ENCODE data around the gene TAMM41.
"Not testable (repeated sequence)": the region's sequence is repeated elsewhere in the genome, so short reads cannot be mapped to it uniquely, and the experiment has no call there.

Gene TAMM41, protein sequence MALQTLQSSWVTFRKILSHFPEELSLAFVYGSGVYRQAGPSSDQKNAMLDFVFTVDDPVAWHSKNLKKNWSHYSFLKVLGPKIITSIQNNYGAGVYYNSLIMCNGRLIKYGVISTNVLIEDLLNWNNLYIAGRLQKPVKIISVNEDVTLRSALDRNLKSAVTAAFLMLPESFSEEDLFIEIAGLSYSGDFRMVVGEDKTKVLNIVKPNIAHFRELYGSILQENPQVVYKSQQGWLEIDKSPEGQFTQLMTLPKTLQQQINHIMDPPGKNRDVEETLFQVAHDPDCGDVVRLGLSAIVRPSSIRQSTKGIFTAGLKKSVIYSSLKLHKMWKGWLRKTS

DNA sequence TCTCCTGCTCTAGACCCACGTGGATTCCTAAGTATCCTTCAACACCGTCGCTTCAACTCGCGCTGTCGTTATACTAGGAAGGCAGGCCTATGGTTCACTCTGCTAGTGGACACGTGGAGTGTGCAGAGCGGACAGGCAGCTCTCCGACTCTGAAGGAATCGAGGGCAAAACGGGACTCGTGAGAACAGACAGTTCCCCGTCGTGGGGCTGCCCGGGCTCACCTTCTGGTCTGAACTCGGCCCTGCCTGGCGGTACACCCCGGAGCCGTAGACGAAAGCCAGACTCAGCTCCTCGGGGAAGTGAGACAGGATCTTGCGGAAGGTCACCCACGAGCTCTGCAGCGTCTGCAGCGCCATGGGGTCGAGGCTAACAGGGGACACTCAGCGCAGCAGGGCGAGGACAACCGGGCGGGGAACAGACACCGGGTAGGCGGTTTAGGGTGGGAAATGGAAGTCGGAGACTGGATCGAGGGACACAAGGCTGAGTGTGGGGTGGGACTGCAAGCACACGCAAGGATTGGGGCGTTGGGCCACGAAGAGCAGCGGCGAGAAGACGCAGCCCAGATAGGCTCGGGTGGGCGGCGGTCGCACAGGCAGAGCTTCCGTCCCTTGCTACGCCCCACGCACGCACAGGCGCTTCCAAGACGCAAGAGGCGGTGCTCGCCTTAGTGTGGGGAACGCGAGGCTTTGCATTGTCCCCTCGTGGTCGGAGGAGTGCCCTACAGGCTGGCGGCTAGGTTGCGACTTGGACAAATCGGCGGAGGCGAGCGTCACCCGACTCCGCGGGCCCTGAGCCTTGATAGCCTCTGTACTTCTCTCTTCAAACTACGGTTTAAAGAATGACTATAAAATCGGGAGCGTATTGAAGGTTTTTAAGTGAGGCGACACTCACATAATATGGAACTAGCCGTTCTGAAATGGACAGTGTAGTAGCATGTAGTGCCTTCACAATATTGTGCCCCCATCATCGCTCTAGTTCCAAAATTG, at the start of gene TAMM41:
Gene TAMM41, minus strand, starts transcription at position 605 of the 986 bp plus-strand sequence. Its CDS starts 249 bp downstream, at position 356.
- DNase-seq = peak; percentile 87

DNA sequence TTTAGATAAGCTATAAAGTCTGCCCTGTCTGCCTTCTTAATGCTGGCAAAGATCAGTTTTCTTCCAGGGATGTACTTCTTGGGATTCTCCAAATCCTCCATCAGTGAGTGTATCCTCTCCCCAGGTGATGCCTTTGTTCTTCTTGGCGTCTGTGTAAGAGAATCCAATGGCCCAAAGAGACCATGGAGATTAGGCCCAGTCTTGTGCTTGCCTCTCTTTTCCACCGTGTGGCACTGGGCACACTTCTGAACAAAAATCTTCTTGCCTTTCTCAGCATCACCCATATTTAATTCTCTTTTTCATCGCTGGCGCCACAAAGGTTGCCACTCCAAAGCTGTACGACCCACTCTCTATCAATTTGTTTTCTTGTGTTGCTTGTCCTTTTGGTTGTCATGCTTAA, 32.2 kb upstream of the TAMM41 start:
- no peak for DNase-seq

DNA sequence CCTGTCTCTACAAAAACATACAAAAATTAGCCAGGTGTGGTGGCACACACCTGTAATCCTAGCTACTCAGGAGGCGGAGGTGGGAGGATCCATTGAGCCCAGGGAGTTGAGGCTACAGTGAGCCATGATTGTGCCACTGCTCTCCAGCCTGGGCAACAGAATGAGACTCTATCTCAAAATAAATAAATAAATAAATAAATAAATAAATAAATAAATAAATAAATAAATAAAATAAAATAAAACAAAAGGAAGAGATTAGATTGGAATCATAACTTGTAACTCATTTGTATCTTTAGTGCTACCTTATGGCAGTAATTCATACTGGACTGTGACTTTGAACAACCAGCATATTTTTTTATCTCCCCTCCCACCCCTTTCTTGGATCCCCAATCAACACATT, 28.0 kb upstream of the TAMM41 start:
- not testable (repeated sequence) for DNase-seq

DNA sequence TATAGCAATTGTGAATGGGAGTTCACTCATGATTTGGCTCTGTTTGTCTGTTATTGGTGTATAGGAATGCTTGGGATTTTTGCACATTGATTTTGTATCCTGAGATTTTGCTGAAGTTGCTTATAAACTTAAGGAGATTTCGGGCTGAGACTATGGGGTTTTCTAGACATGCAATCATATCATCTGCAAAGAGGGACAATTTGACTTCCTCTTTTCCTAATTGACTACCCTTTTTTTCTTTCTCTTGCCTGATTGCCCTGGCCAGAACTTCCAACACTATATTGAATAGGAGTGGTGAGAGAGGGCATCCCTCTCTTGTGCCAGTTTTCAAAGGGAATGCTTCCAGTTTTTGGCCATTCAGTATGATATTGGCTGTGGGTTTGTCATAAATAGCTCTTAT, 17.1 kb upstream of the TAMM41 start:
- DNase-seq = not testable (repeated sequence)

DNA sequence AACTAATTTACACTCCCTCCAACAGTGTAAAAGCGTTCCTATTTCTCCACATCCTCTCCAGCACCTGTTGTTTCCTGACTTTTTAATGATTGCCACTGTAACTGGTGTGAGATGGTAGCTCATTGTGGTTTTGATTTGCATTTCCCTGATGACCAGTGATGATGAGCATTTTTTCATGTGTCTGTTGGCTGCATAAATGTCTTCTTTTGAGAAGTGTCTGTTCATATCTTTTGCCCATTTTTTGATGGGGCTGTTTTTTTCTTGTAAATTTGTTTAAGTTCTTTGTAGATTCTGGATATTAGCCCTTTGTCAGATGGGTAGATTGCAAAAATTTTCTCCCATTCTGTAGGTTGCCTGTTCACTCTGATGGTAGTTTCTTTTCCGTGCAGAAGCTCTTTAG, 15.9 kb upstream of the TAMM41 start:
- not testable (repeated sequence) for DNase-seq

DNA sequence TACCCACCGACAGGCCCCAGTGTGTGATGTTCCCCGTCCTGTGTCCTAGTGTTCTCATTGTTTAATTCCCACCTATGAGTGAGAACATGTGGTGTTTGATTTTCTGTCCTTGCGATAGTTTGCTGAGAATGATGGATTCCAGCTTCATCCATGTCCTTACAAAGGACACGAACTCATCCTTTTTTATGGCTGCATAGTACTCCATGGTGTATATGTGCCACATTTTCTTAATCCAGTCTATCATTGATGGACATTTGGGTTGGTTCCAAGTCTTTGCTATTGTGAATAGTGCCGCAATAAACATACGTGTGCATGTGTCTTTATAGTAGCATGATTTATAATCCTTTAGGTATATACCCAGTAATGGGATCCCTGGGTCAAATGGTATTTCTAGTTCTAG, 15.5 kb upstream of the TAMM41 start:
- DNase-seq = not testable (repeated sequence)

DNA sequence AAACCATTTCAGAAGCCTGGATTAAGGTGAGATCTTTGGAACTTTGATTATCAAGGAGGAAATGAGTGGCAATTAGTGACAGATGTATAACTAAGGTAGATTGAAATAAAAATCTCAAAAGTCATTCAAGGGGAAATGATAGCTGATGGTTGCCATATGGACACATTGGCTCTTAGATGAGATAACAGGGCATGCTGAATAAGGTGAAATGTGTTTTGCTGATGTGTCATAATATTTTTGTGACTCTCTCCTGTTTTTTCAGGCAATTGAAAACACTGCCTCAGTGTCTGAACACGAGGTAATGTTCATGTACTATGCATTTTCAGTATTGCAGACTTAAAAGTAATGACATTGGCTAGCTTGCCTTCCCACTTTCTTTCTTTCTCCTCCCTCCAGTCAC, 13.5 kb upstream of the TAMM41 start:
- not testable (repeated sequence) for DNase-seq

DNA sequence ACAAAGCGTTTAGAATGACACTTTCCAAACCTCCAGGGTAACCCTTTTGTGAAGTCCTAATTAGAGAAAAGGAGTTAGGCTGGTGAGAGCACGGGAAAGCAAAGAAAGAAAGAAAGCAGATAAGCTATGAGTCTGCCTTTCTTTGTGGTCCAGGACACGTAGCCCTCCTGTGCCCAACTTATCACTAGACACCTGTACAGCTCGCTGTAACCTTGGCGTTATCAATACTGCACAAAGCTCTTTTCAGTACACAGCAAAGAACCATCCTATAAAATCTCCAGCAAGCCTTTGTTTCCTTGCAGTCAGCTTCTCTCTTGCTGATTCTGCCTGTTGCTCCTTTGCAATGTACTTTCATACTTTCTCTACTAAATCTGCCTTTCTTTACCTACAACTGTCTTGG, 6.8 kb upstream of the TAMM41 start:
- DNase-seq = no peak

DNA sequence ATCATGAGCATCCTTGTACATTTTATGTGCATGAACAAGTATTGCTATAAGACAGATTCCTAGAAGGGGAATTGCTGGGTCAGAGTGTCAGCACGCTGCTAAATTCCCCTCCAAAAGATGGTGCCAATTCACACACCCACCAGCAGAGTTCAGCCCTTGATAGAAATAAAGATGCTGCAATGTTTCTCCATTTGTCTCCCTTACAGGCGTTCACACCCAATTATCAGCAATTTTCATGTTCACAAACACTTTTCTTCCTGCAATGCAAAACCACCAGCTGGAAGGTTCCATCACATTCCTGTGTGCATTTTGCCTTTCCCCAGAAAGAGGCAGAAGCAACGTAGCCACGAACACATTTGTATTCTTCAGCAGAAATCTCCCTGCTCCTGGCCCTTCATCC, 3.3 kb upstream of the TAMM41 start:
- no peak for DNase-seq

DNA sequence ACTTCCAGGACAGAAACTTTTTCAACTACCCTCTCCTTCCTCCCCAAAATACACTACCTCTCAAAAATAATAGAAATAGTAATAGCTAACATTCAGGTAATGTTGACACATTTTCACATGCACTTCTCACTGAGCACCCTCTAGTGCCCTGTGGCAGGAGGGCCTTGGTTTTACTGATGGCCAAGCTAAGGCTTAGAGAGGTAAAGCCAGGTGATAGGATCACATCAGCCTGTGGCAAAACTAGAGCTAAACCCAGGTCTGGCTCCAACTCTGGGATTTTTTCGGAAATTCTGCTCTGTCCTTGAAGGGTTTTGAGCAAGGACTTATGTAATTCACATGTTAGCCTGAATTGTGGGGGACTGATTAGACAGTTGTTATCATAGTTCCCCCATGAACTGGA, 922 bp upstream of the TAMM41 start:
- DNase-seq = no peak

DNA sequence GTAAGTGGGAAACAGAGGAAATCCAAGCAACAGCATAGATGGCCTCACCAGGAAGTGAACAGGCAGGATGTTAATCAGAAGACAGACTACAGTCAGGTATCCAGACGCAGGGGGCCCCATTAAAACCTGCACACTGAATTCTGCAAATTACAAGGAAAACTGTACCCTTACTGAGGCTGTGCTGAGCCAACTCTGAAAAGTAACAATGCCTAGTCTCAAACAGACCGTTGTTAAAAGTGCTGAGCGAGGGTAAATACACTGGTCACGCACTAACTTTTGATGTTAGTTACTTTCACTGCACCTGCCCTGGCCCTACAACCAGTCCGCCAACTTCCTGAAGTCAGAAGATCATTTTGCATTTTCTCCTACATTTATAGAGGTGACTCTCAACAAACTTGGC, 1.0 kb downstream of the TAMM41 start:
- no peak for DNase-seq

DNA sequence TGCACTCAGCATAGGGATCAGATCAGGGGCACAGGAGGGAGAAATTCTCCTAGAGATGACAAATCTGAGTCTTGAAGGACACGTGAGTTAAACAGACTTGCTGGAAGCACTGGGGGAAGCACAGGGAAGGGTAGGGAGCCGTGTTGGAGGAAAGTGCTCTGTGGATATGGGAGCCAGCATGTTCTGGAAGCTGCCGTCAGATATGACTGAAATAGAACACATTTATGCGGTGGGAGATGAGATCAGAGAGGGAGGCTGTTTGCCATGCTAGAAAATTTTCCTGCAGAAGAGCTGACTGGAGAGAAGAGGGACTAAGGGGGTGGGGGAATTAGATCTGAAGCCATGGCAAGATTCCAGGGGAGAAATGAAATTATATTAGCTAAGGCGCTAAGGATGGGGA, 1.8 kb downstream of the TAMM41 start:
- DNase-seq = no peak

DNA sequence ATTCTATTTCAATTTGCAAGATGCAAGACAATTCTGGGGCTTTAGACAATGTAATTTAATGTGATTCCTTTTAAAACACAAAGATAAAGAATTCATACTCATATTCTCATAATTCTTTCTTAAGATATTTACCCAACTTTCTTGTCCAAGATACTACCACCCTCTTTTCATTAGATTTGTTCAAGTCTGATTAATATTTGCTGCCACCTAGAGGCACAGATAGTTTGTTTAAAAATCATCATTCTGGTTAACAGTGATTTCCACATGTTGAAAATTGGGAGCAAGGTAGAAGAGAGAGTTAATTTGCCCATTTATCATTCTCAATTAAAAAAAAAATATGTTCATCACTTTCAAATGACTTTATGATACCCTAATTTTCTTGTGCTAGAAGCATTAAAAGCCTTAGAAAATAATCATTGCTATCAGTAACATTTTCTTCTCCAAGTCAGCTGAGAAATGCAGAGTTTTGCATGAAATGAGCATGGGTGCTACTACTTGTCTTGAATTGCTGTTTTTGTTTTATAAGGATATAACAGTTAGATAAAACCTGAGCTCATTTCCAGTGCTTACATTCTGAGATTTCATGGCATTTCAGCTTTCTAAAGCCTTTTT, 11.6 kb downstream of the TAMM41 start:
- DNase-seq = peak; percentile 26

DNA sequence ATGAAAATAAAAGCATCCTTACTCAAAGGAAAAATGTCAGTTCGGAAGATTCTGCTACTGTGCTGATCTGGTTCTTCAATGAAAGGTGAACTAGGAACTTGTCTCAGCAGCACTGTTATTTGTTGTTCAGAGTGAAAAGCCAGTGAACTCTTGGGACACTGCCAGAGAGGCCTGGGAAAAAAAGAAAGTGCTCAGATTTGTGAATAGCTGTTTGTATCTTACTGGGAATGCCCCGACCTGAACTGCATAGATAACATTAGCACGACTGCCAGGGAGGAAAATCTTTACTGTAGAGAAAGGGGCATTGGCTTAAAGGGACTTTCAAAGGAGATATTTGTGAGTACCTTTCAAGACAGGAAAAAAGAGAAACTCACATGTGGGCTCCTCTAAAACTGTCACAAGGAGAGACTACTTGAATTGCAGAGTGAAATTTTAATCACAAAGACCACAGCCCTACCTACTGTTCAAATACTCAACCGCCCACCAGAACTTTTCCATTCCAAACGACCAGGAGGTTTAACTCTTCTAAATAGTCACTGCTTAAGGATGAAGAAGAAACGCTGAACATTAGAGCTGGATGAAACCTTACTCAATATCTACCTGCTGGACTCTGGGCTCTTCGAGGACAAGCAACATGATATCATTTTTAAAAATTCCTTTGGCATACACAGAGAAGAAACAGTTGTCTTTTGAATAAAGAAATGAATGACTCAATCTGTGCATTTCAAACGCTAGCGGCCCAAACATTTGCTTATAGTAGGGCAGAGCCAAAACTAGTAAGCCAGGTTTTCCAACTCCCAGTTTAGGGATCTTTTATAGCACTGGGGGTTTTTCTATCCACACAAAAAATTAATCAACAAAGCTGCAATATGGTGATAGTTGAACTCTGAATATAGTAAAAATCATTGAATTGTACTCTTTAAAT, 13.4 kb downstream of the TAMM41 start:
- DNase-seq = no peak

DNA sequence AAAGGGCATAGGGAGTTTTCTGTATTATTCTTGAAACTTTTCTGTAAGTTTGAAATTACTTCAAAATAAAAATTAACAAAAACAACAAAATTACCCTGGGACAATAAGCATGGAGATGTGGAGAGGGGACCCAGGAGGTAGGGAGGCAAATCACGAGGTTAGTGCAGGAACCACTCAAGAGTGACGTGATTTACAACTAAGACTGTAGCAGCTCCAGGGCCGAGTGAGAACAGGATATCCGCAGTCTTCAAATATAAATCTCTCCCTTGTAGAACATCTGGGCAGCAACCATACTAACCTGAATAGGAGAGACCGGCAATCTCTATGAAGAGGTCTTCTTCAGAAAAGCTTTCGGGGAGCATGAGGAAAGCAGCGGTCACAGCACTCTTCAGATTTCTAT, 17.3 kb downstream of the TAMM41 start:
- DNase-seq = no peak

DNA sequence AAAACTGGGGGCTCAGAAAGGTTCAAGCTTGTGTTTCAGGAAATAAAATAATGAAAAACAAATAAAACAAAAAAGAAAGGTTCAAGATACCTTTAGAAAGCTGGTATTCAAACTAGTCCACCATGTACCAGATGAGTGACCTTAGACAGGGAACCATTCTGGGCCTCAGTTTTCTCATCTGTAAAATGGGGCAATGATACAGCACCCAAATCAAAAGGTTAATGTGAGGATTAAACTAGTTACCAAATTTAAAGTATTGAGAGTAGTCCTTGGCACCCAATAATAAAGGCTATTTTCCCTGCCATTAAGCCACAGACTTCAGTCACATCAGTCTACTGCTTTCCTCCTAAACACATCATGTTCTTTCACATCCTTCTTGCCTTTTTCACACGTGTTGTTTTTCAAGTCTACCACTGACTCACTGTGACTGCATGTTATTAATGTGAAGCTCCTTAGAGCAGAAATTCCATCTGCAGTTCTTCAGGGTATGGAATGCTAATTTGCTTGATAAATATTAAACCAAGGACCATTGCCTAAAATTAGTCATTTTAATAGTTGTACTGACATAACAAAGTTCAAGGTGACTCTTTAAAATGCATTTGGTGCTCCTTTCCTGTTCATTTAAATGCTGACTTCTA, 19.9 kb downstream of the TAMM41 start:
- peak; percentile 42 for DNase-seq

DNA sequence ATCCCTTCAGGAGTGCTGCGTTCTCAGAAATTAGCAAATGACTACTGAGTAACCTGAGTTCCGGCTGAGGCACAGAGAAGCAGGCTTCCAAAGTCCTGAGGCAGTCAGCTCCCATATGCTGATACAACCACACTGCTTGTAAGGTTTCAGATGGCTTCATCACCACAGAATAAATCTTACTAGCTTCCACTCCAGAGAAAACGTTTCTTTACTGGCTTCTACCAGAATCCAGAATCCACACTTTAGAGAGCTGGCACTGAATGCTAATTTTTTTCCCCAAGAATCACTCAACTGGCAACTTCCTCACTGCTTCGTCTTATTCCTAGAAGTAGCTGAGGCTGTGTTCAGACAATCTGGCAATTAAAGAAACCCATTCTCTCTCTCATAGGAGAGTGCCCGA, 21.4 kb downstream of the TAMM41 start:
- no peak for DNase-seq

DNA sequence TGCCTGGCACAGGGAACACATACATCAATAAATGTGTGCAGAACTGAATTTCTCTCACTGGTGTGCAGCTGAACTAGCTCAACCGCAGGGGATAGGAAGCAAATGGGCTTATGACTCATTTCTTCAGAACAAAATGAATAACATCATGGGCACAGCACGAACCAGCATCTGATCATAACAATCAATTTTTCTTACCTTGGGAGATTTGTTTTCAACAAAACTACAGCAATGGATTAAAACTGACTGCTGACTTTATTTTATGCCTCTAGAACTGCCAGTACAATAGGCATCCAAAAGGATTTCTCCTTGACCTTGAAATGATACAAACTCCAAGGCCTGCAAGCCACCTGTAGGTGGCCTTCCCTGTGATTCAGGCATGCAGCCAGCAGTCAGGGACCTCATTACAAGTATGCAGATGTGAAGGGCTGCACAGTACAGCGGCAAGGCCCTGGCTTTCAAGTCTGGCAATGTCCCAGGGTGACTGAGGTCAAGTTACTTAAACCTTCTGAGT, 26.1 kb downstream of the TAMM41 start:
- DNase-seq = peak; percentile 37

DNA sequence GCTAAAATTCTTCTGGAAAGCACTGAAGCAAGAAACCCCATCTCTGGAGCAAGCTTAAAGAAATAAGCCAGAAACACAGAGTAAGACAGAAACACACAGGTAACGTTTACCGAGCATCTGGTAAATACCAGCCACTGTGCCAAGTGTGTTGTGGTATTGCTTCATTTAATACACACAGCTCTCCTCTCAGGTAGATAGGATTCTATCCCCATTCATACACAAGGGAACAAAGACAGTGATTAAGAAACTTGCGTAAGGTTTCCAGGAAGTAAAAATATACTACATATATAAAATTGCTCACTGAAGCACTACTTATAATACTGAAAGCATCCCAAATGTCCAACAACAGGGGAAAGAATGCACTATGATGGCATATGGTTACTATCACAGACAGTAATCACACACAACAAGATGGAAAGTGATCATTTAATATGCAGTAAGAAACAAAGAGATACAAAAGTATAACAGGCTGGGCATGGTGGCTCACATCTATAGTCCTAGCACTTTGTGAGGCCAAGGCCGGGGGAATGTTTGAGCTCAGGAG, 27.5 kb downstream of the TAMM41 start:
- DNase-seq = no peak

DNA sequence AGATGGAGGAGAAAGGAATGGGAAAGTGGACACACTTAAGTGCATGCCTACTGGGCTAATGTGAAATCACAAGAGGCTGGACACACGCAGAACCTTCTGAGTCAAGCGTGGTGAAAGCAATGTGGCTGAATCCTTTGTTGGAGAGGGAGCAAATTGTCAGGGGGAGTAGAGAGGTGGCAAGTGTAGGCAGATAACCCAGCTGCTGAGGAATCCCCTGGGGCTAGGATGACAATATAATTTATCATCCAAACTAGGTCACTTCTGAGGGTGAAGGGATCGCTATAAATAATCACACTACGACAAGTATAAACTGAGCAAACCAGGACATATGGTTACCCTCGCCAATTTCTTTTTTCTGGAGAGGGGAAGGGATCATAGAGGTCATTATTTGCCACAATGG, 28.7 kb downstream of the TAMM41 start:
- peak; percentile 82 for DNase-seq

DNA sequence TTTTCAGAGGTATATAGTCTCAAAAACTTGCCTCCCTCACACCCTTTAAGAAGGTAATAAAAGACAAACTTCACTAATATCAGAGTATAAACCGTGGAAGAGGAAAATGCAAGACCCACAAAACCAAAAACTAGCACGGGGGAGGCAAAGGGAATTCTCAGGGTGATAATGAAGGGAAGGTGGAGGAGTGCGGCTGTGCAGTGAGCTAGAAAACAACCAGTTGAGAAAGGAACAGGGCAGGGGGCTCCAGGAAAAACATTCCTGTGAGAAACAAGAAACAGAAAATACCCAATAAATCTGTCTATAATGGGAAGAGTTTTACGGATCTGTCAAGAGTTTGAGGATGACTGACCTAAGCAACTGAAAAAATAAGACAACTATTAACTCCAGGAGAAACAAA, 31.6 kb downstream of the TAMM41 start:
- no peak for DNase-seq

Data from EL (cell line).